TTC549 (cell line): Measurements from ENCODE around the gene GALR2.
"Not testable (repeated sequence)": the region's sequence is repeated elsewhere in the genome, so short reads cannot be mapped to it uniquely, and the experiment has no call there.

ENCODE experiments used
- FAIRE-seq: peaks from 2 replicates; lab custom pipeline; 2012; peaks lifted over from hg19 to GRCh38; lab: Jason Lieb, UNC

GALR2 gene, protein sequence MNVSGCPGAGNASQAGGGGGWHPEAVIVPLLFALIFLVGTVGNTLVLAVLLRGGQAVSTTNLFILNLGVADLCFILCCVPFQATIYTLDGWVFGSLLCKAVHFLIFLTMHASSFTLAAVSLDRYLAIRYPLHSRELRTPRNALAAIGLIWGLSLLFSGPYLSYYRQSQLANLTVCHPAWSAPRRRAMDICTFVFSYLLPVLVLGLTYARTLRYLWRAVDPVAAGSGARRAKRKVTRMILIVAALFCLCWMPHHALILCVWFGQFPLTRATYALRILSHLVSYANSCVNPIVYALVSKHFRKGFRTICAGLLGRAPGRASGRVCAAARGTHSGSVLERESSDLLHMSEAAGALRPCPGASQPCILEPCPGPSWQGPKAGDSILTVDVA

DNA sequence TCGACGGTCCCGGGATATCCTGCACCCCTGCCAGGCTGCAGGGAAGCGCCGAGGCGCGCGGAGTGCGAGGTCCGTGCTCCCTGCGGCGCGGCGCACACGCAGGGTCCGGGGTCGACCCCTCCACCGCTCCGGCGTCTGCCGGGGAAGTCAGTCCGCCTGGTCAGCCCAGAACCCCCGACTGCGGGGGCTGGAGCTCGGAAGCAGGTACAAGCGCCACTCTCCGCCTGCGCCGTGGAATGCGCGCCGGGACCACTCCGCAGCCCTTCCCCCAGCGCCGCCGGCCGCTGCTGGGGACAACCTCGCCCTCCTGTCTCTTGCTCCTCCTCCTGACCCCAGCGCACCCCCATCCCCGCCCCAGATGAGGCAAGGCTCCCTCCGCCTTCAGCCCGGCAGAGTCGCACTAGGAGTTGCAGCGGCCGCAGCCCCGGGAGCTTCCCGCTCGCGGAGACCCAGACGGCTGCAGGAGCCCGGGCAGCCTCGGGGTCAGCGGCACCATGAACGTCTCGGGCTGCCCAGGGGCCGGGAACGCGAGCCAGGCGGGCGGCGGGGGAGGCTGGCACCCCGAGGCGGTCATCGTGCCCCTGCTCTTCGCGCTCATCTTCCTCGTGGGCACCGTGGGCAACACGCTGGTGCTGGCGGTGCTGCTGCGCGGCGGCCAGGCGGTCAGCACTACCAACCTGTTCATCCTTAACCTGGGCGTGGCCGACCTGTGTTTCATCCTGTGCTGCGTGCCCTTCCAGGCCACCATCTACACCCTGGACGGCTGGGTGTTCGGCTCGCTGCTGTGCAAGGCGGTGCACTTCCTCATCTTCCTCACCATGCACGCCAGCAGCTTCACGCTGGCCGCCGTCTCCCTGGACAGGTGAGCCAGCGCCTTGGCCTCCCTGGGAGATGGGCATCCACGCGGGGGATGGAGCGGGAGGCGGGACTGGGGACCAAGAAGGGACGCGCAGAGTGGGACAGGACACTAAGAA, at the start of gene GALR2:
TSS of gene GALR2 (plus strand) at position 392 of the 974 bp plus-strand sequence. CDS start at position 495, 103 bp downstream.
- FAIRE-seq, result no peak

DNA sequence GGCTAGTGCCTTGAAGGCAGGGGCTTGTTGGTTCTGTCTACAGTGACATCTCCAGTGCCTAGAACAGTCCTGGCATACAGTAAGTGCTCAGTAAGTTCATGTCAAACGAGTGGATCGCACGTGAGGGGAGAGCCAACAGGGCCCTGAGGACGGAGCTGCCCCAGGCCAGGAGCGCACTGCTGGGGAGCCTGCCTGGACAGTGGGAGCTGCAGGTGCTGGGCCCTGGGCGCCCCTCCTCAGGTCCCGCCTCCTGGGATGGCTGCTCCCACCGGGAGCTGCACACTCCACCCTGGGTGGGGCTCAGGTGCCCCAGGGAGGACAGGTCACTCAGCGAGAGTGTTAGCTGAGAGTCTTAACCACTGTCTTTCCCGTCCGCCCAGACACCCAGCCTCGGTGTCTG, 49.3 kb upstream of the GALR2 start:
- no peak for FAIRE-seq

DNA sequence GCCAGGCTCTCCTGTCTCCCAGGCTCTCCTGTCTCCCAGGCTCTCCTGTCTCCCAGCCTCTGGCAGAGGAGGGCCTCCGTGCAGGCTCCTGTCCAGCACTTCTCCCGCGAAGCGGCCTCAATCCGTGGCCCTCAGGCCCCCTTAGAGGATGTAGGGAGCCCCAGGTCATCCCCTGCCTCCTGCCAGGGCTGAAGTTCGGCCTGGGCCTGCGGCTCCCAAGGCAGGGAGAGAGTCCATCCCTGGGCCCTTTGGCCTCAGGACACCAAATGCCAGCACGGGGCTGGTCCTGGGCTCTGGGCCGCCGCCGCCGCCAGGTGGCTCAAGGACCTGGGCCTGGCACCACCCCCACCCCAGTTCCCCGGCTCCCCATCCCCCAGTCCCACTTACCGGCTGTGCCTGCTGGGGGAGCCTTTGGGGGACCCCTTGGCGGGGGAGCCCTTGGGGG, 47.8 kb upstream of the GALR2 start:
- no peak for FAIRE-seq

DNA sequence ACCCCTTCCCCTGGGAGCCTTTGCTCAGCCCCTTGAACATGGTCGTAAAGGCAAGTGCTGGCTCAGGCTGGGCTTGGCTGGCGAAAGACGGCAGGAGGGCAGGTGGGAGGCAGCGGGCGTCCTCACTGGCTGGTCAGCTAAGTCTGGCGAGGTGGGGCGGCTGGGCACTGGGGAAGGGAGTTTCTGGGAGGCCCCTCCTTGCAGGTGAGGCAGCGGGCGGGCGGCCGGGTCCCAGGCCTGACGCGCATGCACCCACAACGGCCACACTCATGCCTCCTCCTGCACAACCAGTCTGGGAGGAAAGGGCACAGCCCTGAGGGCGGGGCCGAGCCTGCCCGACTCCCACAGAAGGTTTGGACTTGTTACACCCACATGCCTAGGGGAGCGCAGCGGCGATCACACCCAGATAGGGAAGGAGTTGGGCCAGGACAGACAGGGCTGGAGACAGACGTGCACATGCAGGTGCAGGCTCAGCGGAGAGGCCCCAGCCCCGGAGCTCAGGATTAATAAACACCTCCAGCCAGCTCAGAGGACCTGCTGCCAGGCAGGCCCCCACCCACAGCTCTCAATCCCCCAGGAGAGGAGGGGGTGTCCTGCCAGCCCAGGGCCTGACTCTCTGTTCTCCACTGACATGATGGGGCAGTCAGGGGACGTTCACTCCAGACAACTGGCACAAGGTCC, 47.3 kb upstream of the GALR2 start, which contains the start of gene EVPL:
TSS of gene EVPL (minus strand) at position 148 of the 681 bp plus-strand sequence. CDS start at position 40, 108 bp downstream.
- FAIRE-seq, result no peak

DNA sequence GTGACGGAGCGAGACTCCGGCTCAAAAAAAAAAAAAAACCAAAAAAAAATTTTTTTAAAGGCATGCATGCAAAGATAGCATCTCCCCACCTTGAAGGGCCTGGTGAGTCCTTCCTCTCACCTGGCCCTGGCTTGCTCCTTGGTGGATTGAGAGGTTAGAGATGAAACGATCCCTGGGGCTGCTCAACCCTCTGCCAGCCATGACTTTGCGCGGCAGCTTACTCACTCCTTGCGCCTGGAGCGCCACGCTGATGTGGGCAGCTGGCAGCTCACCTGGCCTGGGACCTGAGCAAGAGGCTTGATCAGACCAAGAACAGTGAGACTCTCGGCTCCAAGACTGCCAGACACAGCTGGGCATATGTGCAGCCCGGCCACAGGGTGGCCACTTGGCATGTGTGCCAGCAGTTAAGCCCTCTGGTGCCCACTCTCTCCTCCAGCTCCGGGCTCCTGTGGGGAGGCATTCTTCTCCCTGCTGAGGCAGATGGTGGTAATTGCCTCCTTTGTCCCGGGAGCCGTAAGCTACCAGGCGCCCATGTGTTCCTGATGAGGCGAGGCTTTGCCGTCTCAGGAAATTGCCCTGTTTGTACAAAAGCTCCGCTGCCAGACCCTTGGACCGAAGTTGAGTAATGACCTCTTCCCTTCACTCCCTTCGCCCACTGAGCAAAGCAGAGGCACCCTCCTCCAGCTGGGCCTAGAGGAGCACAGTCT, 42.4 kb upstream of the GALR2 start:
- no peak for FAIRE-seq

DNA sequence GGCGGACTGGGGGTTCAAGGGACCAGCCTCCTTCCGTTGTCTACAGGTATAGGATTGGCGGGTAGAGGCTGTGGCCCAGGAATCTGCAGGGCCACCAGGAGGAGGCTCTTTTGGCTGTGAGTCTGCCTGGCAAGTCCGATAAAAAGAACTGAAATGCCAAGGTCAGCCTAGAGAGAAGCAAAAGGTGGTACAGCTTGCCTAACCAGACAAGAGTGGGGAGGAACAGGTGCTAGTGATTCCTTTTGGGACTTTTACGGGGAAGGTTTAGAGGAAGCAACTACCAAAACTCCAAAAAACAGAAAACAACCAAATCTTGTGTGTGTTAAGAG, 41.8 kb upstream of the GALR2 start:
- FAIRE-seq, result no peak

DNA sequence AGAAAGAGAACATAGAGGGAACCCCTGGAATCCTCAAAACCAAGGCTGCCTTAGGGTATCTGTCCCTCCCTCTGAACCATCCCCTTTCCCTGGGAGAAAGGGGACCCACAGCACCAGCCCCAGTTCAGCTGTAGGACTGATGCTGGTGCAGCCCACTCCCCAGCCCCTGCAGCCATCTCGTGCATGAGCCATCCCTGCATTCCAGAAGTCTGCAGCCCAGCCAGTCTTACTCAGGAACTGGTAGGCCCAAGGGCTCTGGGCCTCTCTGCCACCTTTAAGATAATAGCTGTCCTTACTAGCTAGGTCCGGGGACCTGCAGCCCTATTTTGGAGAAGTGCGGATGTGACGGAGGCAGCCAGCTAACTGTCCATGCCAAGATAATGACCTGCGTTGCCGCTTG, 41.4 kb upstream of the GALR2 start:
- FAIRE-seq, result no peak

DNA sequence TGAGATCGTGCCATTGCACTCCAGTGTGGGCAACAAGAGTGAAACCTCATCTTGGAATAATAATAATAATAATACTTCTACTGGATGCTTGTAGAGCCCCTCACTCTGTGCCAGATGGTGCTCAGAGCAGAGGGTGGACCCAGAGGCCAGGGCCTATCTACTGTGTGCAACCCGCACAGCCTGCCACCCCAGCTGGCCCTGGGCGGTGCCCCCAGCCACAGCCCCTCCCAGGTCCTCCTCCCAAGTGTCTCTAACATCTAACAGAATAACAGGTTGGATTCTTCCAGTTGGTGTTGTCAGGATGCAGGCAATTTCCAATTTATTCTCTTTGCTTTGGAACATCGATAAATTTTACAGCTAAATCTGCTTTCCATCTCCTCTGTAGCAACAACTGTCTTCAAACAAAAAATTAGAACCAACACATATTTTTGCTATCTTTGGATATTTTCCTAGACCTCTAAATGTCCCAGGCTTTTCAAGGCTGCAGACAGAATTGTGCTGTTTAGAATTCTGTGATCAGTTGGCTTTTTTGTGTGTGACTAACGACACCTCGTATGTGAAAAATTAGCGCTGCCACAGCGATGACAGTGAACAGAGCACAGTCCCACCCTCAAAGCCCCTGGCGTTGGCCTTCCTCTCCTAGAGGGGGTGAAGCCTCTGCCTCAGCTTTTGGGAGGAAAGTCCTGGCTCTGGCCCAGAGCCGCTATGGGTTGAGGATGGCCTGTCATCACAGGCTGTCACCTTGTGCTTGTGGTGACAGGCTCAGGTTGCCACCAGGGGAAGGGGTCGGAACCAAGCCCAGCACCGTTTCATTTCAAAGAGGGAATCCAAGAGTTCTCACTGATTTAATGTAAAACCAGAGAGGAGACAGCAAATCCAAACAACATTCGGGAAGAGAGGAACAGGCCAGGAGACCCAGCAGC, 39.9 kb upstream of the GALR2 start:
- FAIRE-seq, result no peak

DNA sequence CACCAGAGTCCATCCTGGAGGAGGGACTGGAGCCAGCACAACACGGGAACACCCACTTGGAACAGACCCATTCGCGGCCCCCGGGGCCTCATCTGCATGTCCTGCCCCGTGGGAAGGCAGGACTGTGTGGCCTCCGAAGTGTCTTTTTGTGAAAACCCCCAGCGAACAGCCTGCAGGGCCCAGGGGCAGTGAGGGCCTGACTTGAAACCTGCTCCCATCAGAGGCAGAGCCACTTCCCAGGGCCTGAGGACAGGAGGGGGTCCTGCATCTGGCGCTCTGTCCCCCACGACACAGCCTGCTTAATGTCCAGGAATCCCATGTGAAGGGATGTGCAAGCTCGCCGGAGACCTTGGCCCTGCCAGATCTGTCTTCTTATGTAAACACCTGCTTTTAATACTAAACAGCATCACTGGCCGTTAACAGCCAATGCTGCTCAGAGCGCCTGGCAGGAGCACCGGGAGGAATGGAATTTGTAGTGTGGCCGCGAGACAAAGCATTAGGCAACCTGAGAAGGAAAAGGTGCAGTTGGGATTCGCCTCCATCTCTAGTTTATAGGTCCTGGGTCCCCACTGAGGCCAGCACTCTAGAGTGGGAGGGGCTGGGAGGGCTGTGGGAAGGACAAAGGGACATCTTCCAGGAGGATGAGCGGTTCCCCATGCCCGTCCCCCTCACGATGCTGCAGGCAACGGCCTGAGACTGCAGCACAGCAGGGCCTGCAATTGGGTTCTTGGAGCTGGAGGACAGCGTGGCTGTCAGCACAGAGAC, 37.9 kb upstream of the GALR2 start:
- FAIRE-seq, result no peak

DNA sequence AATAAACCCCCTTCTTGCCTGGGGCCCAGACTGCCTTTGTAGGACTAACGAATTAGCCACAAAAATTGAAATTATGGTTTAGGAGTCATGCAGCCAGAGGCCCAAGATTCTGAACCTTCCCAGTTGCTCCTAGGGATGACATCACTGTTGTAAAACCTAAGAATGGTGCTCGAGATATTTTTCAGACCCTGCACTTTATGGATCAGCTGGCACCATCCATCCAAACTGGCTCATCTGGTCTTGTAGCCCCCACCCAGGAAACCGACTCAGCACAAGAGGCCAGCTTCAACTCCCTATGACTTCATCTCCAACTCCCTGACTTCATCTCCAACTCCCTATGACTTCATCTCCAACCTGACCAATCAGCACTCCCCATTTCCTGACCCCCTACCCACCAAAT, 36.5 kb upstream of the GALR2 start:
- no peak for FAIRE-seq

DNA sequence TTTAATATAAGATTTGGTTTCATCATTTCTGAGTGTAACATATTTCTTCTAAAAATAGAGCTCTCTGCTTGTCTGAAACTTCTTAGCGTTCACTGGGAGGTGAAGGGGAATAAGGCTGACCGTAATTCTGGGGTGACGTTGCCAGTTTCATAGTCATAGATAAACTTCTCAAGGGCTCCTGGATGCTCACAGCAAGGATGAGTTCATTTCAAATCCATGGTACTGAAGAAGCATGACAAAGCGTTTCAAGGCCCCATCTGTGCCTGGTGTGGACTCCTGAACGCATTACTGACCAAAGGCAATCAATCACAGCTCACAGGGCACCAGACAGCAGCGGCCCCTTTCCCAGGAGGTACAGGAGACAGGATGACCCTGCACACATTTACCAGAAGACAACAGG, 35.5 kb upstream of the GALR2 start:
- FAIRE-seq, result no peak

DNA sequence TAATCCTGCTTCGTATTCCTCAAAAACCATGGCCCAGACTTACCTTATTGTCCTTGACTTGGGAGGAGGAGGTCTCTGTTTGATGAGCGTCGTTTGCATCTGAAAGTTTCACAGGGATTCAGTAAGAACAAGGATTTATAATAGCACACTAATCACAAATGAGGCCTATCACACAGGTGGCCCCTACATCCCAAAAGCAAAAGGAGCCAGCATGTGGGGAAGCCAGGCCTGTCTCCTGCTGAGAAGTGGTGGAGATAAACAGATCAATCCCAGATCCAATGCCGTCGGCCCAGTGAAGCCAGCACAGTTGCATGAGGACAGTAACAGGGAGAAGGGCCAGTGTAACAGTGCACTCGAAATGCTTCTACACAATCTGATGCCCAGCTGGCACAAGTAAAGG, 34.2 kb upstream of the GALR2 start:
- FAIRE-seq, result no peak

DNA sequence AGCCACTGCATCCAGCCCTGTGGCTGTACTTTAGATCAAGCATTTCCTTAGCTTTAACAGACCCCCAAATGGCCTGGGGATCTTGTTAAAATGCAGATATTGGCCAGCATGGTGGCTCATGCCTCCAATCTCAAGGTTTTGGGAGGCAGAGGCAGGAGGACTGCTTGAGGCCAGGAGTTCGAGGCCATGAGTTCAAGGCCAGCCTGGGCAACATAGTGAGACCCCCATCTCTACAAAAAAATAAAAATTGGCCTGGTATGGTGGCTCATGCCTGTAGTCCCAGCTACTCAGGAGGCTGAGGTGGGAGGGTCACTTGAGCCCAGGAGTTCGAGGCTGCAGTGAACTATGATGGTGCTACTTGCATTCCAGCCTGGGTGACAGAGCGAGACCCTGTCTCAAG, 31.7 kb upstream of the GALR2 start:
- not testable (repeated sequence) for FAIRE-seq

DNA sequence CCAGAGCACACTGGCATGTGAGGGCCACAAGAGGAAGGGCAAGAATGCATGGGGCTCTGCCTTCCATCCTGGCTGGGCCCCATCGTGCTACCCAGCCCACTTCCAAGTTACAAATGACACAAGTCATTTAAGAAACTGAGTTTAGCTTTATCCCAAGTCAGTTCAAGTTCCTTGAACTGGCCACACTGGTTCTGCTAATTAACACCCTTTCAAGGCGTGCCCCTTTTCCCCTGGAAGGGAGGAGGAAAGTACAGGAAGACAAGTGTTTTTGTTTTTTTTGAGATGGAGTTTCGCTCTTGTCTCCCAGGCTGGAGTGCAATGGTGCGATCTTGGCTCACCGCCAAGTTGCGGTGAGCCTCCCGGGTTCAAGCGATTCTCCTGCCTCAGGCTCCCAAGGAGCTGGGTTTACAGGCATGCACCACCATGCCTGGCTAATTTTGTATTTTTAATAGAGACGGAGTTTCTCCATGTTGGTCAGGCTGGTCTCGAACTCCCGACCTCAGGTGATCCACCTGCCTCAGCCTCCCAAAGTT, 30.0 kb upstream of the GALR2 start:
- FAIRE-seq, result not testable (repeated sequence)

DNA sequence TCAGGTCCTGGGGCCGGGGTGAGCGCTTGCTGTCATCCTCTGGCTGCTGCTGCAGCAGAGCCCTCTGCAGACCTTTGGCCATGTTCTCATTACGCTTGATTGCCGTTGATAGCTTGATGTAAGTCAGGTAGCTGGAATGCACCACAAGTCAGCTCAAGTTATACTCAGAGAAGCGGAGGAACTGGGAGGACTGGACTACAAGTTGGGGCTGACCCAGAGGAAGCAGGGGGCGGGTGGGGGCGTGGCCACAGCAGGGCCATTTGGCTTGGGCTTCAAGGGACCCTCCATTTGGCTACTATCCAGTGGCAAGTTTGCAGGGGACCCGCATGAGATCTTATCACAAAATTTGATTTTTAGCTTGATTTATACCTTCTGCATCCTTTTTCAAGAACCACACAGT, 28.5 kb upstream of the GALR2 start:
- no peak for FAIRE-seq

DNA sequence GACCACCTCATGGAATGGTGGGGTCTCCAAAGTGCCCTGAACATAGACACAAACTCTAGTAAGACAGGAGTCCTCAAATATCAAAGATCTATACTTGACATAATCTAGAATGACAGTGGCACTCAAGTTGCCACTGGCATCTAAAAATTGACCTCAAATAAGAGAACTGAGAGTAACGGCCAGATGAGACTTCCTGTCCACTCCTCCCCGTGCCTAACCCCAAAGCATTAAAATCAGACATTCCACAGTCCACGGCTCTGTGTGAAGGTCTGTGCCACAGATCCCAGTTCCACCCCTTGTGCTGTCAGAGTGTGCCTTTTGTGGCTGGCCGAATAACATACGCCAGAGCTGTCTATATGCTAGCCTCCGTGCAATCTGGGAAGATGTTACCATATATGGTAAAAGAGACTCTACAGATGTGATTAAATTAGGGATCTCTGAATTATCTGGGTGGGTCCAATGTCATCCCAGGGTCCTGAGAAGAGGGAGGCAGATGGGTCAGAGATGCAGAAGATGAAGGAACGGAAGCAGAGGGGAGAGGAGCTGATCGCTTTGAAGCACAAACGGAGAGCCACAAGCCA, 26.5 kb upstream of the GALR2 start:
- FAIRE-seq, result no peak

DNA sequence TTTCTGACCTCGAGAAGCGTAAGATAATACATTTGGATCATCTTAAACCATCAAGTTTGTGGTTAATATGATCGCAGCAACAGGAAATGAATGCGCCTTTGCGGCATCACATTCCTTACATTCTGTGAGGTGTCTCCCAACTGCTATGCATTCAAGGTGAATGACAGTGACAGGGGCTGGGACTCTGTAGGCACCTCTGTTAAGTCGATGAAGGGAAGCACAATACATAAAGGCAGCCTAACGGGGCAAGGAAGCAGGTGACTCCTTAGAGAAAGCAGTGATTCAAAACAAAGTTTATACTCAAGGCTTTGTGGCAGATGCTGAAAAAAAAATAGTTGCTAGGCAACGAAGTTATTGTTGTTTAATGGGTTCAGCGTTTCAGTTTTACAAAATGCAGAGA, 25.9 kb upstream of the GALR2 start:
- no peak for FAIRE-seq

DNA sequence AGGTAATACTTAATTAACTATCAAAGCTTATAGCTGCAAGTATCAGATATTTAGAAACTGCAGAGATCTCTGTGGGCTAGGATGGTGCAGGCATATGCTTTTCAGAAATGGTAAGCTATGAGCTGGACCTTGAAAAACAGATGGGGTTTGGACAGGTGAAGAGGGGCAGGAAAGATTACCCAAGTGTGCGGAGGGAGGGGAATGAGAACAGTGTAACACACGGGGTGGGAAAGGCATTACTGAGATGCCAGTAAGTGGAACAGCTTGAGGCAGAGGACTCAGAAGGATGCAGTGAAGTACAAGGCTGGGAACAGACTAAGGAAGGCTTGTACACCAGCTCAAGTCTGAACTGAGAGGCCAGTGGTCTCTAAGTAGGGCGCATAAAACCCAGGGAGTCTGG, 25.3 kb upstream of the GALR2 start:
- FAIRE-seq, result no peak

DNA sequence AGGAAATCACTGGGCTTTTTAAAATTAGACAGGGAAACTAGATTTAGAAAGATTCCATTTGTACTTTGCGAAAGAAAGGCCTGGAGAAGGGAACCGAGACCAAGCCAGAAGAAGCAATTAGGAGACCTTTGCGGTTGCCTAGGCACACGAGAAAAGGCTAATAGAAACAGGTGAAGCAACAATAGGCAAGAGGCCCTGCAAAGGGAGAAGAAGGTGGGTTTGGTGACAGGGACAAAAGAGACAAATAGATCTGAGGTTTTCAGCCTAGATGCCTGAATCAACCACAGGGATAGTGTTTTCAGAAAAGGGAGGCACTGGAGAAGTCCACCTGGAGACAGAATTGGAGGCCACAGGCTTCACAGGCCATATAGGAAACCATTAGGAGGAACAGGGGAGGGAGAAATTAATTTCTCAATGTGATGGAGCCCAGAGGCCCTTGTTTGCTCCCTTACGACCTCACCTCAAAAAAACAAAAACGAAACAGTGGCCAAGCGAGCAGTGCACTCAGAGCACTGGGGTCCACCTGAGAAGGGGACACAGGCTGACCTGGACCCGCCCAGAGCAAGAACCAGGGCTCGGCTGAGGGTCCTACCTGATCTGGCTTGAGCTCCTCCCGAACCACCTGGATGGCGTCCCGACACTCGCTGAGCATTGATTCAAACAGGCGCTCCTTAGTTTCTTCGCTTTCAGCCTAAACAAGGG, 24.6 kb upstream of the GALR2 start:
- no peak for FAIRE-seq
